HepG2 (cell line): ENCODE results near the gene SCYL1. TPM values are rescaled to one million over a fixed set of nuclear protein-coding genes. Genes with fewer than 3 reads are reported as not detected.
A peak's percentile ranks its signal among the peaks of the same experiment; 100 is the strongest.
"Not testable (repeated sequence)": the region's sequence is repeated elsewhere in the genome, so short reads cannot be mapped to it uniquely, and the experiment has no call there.

ENCODE experiments used
- ATAC-seq: fragments of 200-7000 bp; cut with Tn5 transposase; 3 replicates; pipeline ENCODE4 v1.9.1; 2020; ENCODE audit warnings: mild to moderate bottlenecking, moderate library complexity
- BruUV-seq: library from RNA; stranded (reverse); fragments of 400-500 nt; replicated peaks from 2 replicates; lab custom pipeline; 2021; lab: Mats Ljungman, UMichigan
- CTCF ChIA-PET: fragments of 300-600 bp; formaldehyde crosslinking; extraction: SDS; loops from one replicate; lab custom pipeline; 2021; ENCODE audit warnings: low total read pairs, inconsistent platforms, low intra/inter-chr PET ratio; lab: Yijun Ruan, JAX
- POLR2A ChIA-PET: fragments of 350-600 bp; sonication (Branson Sonifier 250); formaldehyde crosslinking; loops from one replicate; lab custom pipeline; 2020; ENCODE audit warnings: antibody characterized with exemption, inconsistent platforms; lab: Yijun Ruan, JAX
- DNase-seq: peaks from one replicate; pipeline ENCODE4 v3.0.0-alpha.2; 2015; ENCODE audit warnings: low spot score
- FAIRE-seq: peaks from 3 replicates; lab custom pipeline; 2011; peaks lifted over from hg19 to GRCh38; lab: Jason Lieb, UNC
- H2AFZ ChIP-seq: one replicate; pipeline ENCODE4 v1.6.1; 2011; ENCODE audit warnings: low read length, inconsistent platforms
- H3K27ac ChIP-seq: fragments of 300-600 bp; 3 replicates; pipeline ENCODE4 v1.8.0; 2011; ENCODE audit warnings: mixed run types, mild to moderate bottlenecking, mixed read lengths, low read length, inconsistent platforms; ENCODE audit not compliant: insufficient read depth; ENCODE audit errors: extremely low read length
- H3K27me3 ChIP-seq, 2 experiments: fragments of 200-600 bp in 1 of 2; 2 replicates in 1 of 2; 3 replicates in 1 of 2; pipeline versions ENCODE4 v1.6.0 to v1.8.0; 2011; ENCODE audit warnings: low read length in 2 of 2, mild to moderate bottlenecking in 2 of 2, moderate library complexity in 2 of 2, inconsistent platforms in 1 of 2; ENCODE audit not compliant: insufficient read depth in 2 of 2, control insufficient read depth in 1 of 2
- H3K36me3 ChIP-seq, 2 experiments: fragments of 200-600 bp in 1 of 2; replicated peaks in 1 of 2; 2 replicates in 1 of 2; 3 replicates in 1 of 2; pipeline versions ENCODE4 v1.5.1 to v1.8.0; 2011; ENCODE audit warnings: low read length in 2 of 2, inconsistent platforms in 1 of 2; ENCODE audit not compliant: insufficient read depth in 2 of 2, control insufficient read depth in 1 of 2
- H3K4me1 ChIP-seq: 2 replicates; pipeline ENCODE4 v1.5.1; 2012; ENCODE audit warnings: low read length, inconsistent platforms; ENCODE audit not compliant: insufficient read depth
- H3K4me2 ChIP-seq: 2 replicates; pipeline ENCODE4 v1.6.0; 2011; ENCODE audit warnings: low read depth, low read length, inconsistent platforms
- H3K4me3 ChIP-seq, 3 experiments: fragments of 200-600 bp in 1 of 3; sonication (generic), shearing (Covaris generic) in 1 of 3; replicated peaks in 1 of 3; 2 replicates each; pipeline ENCODE4 v1.5.1; 2011 to 2016; ENCODE audit warnings: low read length in 3 of 3, inconsistent platforms in 2 of 3, low read depth in 2 of 3, mild to moderate bottlenecking in 2 of 3, control low read depth in 1 of 3, mixed read lengths in 1 of 3; ENCODE audit not compliant: insufficient read depth in 1 of 3
- H3K79me2 ChIP-seq: one replicate; pipeline ENCODE4 v1.6.1; 2011; ENCODE audit warnings: low read length, inconsistent platforms; ENCODE audit not compliant: insufficient read depth
- H3K9ac ChIP-seq: 2 replicates; pipeline ENCODE4 v1.6.0; 2011; ENCODE audit warnings: mild to moderate bottlenecking, low read depth, low read length, inconsistent platforms; ENCODE audit not compliant: insufficient read depth
- H3K9me3 ChIP-seq: 2 replicates; pipeline ENCODE4 v1.5.1; 2012; ENCODE audit warnings: mild to moderate bottlenecking, low read length
- H4K20me1 ChIP-seq: 2 replicates; pipeline ENCODE4 v1.6.0; 2011; ENCODE audit warnings: inconsistent platforms, mild to moderate bottlenecking, low read length, moderate library complexity; ENCODE audit not compliant: insufficient read depth
- EP300 ChIP-seq, 3 experiments: sonication (generic) in 1 of 3; formaldehyde crosslinking in 1 of 3; IDR thresholded peaks; 2 replicates each; pipeline versions ENCODE4 v1.5.1 to v1.6.1; 2011 to 2020; ENCODE audit warnings: low read depth in 2 of 3, low read length in 2 of 3, borderline replicate concordance in 1 of 3, improper control_type of control experiment in 1 of 3, mild to moderate bottlenecking in 1 of 3, missing genetic modification reagents in 1 of 3, moderate library complexity in 1 of 3
- NCOA1 ChIP-seq: sonication (generic); formaldehyde crosslinking; IDR thresholded peaks from 2 replicates; pipeline ENCODE4 v1.9.0; 2021; ENCODE audit warnings: missing genetic modification reagents
- ZBTB7B ChIP-seq: sonication (generic); formaldehyde crosslinking; IDR thresholded peaks from 2 replicates; pipeline ENCODE4 v1.4.0; 2020; ENCODE audit warnings: missing genetic modification reagents
- WGBS: methylation state at CpG from one replicate; pipeline ENCODE4 v1.1.6; 2017; ENCODE audit warnings: low lambda C conversion rate; 5-methylcytosine and 5-hydroxymethylcytosine counted together
- in situ Hi-C: cut with HindIII; loops from 2 replicates; pipeline ENCODE4 v1.10.0; 2017; ENCODE audit warnings: low pct_unique_long_range_greater_than_20kb; ENCODE audit not compliant: extremely low pct_ligation_motif_present
- intact Hi-C: fragments of 100-400 bp; cut with micrococcal nuclease; formaldehyde crosslinking; loops from one replicate; pipeline ENCODE4 v1.10.0; 2022; ENCODE audit not compliant: unreplicated experiment
- polyA plus RNA-seq, 8 experiments: library from polyadenylated mRNA; depleted of rRNA in 3 of 8; stranded (reverse) in 7 of 8; unstranded in 1 of 8; fragments of >200 nt; fragmentation: Illumina TruSeq in 4 of 8; extraction: Trizol in 4 of 8; gene quantifications; 2 replicates each; pipeline versions ENCODE4 v1.2.1 to v1.2.3, GENCODE V29; 2011 to 2016; ENCODE audit warnings: low read depth in 4 of 8, missing spikeins in 1 of 8, mixed read lengths in 1 of 8; ENCODE audit not compliant: insufficient read depth in 1 of 8
- total RNA-seq, 5 experiments: library from RNA; depleted of rRNA; stranded (reverse); fragments of >200 nt; fragmentation: Illumina TruSeq; extraction: Trizol; gene quantifications; 2 replicates each; pipeline ENCODE4 v1.2.3, GENCODE V29; 2016; ENCODE audit warnings: low read depth in 1 of 5
- TF ChIP-seq, protein P1 (sequence below): sonication (generic); formaldehyde crosslinking; IDR thresholded peaks from 2 replicates; pipeline ENCODE4 v1.5.1; 2020; ENCODE audit warnings: missing genetic modification reagents, mild to moderate bottlenecking, borderline replicate concordance
- TF ChIP-seq, protein P2 (sequence below): sonication (generic); formaldehyde crosslinking; IDR thresholded peaks from 2 replicates; pipeline ENCODE4 v1.5.0; 2020; ENCODE audit warnings: mild to moderate bottlenecking, missing genetic modification reagents

The SCYL1 gene
- total and polyA plus RNA-seq, 2 of the 13 experiments (the other 11 are each of a cell fraction or from before 2014, with no cell fraction given), result 65.9 to 103 TPM

DNA sequence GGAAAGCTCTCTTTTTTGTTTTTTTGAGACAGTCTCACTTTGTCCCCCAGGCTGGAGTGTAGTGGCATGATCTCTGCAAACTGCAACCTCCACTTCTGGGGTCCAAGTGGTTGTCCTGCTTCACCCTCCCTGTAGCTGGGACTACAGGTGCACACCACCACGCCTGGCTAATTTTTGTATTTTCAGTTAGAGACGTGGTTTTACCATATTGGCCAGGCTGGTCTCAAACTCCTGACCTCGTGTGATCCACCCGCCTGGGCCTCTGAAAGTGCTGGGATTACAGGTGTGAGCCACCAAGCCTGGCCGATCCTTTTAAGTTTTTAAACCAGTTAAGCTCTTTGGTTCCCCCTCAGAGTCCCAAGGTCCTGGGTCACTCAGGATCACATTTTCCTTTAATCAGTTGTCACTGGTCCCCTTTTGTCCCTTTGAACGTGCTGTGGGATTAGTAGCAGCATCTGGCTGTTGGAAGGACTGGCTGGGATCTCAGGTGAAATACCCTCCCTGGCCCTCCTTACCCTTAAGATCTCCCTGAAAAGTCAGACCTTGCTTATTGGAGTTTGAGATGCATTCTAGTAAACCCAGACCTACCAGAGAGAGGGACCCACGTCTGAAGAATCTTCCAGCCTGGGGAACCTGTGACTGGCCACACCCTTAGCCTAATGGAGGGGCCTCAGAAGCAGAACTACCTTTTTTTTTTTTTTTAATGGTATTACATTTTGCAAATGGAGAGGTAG lies 17.9 kb upstream of the SCYL1 start (continued):
- TF ChIP-seq EP300 (IDR thresholded peaks at IDR 0.05; ENCODE audit: low read depth in 2 of 2, low read length in 2 of 2) (0 out of 4 replicates have a peak, but pooled peaks of 1 of the 2 experiments have one; percentile 42), EP300 (CRISPR knock-in tag; IDR thresholded peaks at IDR 0.05; ENCODE audit: borderline replicate concordance) (no peak), NCOA1 (CRISPR knock-in tag) (peak; percentile 46; the same call in 1 of the 2 replicates), ZBTB7B (peak; percentile 19; the same call in 1 of the 2 replicates)
- TF ChIP-seq, protein P1, sequence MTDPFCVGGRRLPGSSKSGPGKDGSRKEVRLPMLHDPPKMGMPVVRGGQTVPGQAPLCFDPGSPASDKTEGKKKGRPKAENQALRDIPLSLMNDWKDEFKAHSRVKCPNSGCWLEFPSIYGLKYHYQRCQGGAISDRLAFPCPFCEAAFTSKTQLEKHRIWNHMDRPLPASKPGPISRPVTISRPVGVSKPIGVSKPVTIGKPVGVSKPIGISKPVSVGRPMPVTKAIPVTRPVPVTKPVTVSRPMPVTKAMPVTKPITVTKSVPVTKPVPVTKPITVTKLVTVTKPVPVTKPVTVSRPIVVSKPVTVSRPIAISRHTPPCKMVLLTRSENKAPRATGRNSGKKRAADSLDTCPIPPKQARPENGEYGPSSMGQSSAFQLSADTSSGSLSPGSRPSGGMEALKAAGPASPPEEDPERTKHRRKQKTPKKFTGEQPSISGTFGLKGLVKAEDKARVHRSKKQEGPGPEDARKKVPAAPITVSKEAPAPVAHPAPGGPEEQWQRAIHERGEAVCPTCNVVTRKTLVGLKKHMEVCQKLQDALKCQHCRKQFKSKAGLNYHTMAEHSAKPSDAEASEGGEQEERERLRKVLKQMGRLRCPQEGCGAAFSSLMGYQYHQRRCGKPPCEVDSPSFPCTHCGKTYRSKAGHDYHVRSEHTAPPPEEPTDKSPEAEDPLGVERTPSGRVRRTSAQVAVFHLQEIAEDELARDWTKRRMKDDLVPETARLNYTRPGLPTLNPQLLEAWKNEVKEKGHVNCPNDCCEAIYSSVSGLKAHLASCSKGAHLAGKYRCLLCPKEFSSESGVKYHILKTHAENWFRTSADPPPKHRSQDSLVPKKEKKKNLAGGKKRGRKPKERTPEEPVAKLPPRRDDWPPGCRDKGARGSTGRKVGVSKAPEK (CRISPR knock-in tag), result peak; percentile 27; the same call in 1 of the 2 replicates
- TF ChIP-seq, all 625 proteins: peak for 82

DNA sequence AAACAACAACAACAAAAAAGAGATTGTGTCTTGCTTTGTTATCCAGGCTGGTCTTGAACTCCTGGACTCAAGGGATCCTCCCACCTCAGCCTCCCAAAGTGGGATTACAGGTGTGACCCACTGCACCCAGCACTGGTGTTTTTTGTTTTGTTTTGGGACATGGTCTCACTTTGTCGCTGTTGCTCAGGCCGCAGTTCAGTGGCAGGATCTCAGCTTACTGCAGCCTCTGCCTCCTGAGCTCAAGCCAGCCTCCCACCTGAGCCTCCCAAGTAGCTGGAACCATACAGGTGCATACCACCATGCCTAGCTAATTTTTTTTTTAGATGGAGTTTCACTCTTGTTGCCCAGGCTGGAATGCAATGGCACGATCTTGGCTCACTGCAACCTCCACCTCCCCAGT lies 12.6 kb upstream of the SCYL1 start:
- H3K79me2 ChIP-seq, H3K4me2 ChIP-seq, H2AFZ ChIP-seq, in situ Hi-C loops, ATAC-seq, DNase-seq, H3K9me3 ChIP-seq, H3K36me3 ChIP-seq, FAIRE-seq, BruUV-seq, H3K4me3 ChIP-seq, H3K27ac ChIP-seq, CTCF ChIA-PET, H3K9ac ChIP-seq, H3K27me3 ChIP-seq, H4K20me1 ChIP-seq: not testable (repeated sequence)
- WGBS, result 87% methylated on average over 3 of the region's 3 CpGs
- TF ChIP-seq, protein P2, sequence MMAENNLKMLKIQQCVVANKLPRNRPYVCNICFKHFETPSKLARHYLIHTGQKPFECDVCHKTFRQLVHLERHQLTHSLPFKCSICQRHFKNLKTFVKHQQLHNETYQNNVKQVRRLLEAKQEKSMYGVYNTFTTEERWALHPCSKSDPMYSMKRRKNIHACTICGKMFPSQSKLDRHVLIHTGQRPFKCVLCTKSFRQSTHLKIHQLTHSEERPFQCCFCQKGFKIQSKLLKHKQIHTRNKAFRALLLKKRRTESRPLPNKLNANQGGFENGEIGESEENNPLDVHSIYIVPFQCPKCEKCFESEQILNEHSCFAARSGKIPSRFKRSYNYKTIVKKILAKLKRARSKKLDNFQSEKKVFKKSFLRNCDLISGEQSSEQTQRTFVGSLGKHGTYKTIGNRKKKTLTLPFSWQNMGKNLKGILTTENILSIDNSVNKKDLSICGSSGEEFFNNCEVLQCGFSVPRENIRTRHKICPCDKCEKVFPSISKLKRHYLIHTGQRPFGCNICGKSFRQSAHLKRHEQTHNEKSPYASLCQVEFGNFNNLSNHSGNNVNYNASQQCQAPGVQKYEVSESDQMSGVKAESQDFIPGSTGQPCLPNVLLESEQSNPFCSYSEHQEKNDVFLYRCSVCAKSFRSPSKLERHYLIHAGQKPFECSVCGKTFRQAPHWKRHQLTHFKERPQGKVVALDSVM (CRISPR knock-in tag), result peak; percentile 64
- H3K4me1 ChIP-seq, result peaks cover 35% of the 10 kb centered on the region
- POLR2A ChIA-PET, result interaction anchor here (0.7 kb wide), 2 partner anchors 63 to 77 kb away, joined by 3 read pairs; no protein-coding TSS in a partner anchor
- intact Hi-C loops, result loop anchor here (5.0 kb wide), 1 partner anchor 95 kb away; no protein-coding TSS in a partner anchor
